GM11168 (cell line): ENCODE measurements around the gene FAM43B.

Experiments used
- in situ Hi-C: fragments of 300-500 bp; cut with MboI; formaldehyde crosslinking; loops from one replicate; pipeline ENCODE4 v1.12.0; 2022; ENCODE audit warnings: low sequenced_read_pairs; ENCODE audit not compliant: unreplicated experiment

Gene FAM43B

GRCh38 chr1:20546637-20547036 is 5.7 kb upstream of the FAM43B start:
- in situ Hi-C loops: no loop called here

DNA sequence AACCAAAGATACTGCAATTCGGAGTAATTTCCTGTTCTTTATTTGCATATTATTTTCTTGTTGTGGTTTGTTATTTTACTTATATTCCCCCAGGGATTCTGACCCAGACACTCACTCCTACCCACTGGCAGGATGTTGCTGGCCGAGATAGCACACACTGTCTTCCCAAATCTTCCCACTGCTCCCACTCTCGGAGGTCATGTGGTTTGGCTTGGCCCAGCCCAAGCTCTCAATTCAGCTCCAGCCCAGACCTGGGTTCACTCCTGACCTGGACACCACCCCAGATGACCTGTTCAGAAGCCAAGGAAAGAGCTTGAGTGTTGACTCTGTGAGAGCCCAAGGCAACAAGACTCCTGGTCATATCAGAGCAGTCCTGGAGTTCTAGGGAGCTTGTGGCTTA is 1.2 kb upstream of the FAM43B start:
- in situ Hi-C loops: no loop called here

- in situ Hi-C loops: no loop called here
Measured at GRCh38 chr1:20552728-20553445, 514 bp downstream of the FAM43B start.

DNA sequence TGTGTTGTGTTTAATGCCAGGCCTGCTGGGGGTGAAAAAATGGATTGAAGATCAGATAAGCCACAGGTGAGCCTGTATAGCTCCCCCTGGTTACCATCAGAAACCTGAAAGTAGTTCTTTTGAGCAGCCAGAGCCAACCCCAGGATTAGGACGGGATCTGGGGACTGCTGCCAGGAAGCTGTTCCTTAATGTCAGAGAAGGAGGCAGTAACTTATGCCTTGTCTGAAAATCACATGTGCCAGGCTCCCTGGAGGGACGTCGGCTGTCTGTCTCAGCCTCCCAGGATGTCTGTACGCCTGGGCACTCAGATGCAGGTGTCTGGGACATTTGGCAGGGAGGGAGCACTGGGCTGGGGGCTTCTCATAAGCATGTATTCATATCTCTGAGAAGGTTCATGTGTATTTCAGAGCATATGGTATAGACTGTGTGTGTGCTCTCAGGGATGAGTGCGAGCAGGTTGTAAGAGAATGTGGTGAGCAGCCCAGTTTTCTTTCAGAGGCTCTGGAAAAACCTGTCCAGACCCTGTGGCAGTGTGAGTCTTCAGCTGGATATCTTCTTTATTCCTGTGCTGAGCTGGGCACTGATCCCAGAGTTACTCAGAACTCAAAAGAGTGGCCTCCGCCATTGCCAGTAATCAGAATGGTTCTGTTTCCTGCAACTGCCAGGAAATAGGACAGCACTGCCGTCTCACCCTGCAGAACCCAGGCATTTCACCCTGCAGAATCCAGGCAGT is 2.8 kb downstream of the FAM43B start:
- in situ Hi-C loops: no loop called here

GRCh38 chr1:20555758-20556120 is 3.4 kb downstream of the FAM43B start:
- in situ Hi-C loops: no loop called here

- in situ Hi-C loops: no loop called here
Measured at GRCh38 chr1:20558191-20558590, 5.8 kb downstream of the FAM43B start.

DNA sequence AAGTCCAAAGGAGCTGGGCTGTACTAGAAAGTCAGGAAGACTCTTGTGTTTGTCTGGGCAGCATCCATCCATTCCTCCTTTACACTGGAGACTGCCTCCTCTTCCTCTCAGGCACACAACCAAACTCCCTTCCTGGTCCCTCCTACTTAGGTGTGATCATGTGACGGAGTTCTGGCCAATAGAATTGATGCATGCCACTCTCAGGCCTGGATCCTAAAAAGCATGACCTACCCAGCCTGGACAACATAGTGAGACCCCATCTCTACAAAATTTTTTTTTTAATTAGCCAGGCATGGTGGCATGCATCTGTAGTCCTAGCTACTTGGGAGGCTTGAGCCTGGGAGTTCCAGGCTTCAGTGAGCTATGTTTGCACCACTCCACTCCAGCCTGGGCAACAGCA is 8.6 kb downstream of the FAM43B start:
- in situ Hi-C loops: no loop called here

DNA sequence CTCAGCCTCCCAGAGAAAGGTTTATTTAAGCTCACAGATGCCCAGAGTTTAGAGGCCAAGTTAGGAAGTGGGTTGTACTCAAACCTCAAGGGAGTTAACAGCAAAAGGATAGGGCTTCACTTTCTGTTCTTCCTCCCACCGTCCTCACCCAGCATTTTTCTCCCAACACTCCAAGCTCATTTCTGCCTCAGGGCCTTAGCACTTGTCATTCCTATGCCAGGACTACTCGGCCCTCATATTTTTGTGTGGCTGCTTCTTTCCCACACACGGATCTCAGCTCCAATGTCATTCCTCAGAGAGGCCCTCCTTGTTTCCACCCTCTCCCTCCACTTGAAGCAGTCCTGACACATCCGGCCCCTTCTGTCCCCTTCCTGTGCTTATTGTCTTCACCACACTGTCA is 12.9 kb downstream of the FAM43B start:
- in situ Hi-C loops: no loop called here

GRCh38 chr1:20569523-20570098 is 17.2 kb downstream of the FAM43B start:
- in situ Hi-C loops: loop anchor here (10.0 kb wide), 1 partner anchor 75 kb away; no protein-coding TSS in a partner anchor

GRCh38 chr1:20571427-20571826 is 19.1 kb downstream of the FAM43B start:
- in situ Hi-C loops: loop anchor here (10.0 kb wide), 1 partner anchor 73 kb away; no protein-coding TSS in a partner anchor

- in situ Hi-C loops: loop anchor here (10.0 kb wide), 1 partner anchor 71 kb away; no protein-coding TSS in a partner anchor
Measured at GRCh38 chr1:20573987-20574386, 21.6 kb downstream of the FAM43B start.

- in situ Hi-C loops: loop anchor here (10.0 kb wide), 1 partner anchor 70 kb away; no protein-coding TSS in a partner anchor
Measured at GRCh38 chr1:20574686-20575540, 22.5 kb downstream of the FAM43B start.

GRCh38 chr1:20575541-20576336 is 23.4 kb downstream of the FAM43B start:
- in situ Hi-C loops: loop anchor here (10.0 kb wide), 1 partner anchor 69 kb away; no protein-coding TSS in a partner anchor

DNA sequence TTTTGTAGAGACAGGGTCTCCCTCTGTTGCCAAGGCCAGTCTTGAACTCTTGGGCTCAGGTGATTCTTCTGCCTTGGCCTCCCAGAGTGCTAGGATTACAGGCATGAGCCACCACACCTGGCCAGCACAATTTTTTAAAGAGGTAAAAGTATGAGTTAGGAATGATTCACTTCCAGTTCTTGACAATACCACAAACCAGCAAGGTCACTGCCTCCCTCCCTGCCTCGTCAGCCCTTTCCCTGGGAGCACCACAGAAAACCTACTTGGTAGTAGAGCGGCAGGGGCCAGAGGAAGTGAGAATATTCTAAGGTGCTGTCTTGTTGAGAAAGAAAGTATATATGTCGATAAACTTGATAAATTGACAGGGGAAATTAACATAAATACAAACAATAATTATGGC is 25.7 kb downstream of the FAM43B start:
- in situ Hi-C loops: loop anchor here (10.0 kb wide), 1 partner anchor 67 kb away; no protein-coding TSS in a partner anchor

DNA sequence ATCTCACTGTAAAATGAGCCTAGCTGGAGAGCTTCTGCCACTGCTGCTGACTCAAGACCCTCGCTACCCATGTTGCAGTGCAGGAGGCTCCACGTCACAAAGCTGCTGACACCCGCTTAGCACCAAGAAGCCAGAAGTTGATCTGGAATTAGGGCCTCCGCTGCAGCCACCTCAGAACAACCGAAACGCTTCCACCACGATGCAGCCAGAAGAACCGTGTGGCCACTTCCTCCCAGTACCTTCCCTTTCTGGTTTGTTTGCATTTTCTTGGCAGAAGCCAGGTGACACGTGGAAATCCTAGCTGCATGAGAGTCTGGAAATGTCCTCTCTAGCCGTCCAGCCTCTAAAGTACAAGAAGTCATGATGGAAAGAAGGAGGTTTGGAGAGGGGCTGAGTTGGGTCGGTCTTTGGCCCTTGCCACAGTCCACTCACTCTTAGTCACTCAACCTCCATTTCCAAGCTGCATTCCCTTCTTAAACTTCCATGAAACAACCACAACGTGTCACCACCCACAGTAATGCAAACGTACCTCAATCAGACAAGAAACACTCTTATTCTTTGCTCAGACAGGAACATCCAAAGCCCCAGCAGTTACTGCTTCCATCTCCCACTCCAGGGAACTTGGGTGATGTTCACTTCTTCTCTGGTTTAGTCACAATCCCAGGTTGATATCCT is 26.5 kb downstream of the FAM43B start:
- in situ Hi-C loops: loop anchor here (10.0 kb wide), 1 partner anchor 66 kb away; no protein-coding TSS in a partner anchor

DNA sequence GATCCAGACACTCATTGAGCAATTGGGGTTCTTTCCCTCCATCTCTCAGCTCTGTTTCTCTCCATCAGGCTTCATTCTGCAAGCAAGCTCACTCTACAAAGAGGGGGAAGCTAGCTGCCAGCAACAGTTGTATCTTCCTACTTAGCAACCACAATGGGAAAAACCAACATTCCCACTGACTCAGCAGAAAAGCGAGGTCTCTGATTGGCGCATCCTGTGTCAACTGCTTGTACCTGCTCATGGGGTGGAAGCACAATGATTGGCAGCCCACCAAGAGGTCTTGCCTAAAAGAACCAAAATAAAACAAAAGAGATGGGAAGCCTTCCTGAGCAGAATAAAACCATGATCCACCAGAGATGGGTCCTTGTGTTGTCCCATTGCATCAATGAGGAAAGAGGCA is 32.5 kb downstream of the FAM43B start:
- in situ Hi-C loops: no loop called here

GRCh38 chr1:20586953-20587660 is 34.7 kb downstream of the FAM43B start:
- in situ Hi-C loops: no loop called here

DNA sequence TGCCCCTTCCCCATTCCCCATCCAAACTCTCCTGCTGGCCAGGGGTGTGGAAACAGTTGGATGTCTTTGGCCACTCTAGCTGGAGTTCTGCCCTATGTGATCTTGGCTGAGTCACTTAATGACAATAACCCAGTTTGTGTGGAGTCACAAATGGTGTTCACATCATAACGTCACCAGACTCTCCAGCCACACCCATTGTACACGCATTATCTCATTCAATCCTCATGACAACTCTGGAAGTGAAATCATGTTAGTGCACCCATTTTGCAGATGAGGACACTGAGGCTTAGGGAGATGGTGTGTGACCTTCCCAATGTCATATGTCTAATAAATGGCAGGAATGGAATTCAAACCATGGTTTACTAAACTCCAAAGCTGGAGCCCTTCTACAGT is 35.3 kb downstream of the FAM43B start:
- in situ Hi-C loops: no loop called here
